ENCODE data around the gene THRSP. TPM values are rescaled to one million over a fixed set of nuclear protein-coding genes. Genes with fewer than 3 reads are reported as not detected.

THRSP gene
- total and polyA plus RNA-seq, 4 donors = 30.9 to 90.1 (median 51.1) TPM; not detected in 1

DNA sequence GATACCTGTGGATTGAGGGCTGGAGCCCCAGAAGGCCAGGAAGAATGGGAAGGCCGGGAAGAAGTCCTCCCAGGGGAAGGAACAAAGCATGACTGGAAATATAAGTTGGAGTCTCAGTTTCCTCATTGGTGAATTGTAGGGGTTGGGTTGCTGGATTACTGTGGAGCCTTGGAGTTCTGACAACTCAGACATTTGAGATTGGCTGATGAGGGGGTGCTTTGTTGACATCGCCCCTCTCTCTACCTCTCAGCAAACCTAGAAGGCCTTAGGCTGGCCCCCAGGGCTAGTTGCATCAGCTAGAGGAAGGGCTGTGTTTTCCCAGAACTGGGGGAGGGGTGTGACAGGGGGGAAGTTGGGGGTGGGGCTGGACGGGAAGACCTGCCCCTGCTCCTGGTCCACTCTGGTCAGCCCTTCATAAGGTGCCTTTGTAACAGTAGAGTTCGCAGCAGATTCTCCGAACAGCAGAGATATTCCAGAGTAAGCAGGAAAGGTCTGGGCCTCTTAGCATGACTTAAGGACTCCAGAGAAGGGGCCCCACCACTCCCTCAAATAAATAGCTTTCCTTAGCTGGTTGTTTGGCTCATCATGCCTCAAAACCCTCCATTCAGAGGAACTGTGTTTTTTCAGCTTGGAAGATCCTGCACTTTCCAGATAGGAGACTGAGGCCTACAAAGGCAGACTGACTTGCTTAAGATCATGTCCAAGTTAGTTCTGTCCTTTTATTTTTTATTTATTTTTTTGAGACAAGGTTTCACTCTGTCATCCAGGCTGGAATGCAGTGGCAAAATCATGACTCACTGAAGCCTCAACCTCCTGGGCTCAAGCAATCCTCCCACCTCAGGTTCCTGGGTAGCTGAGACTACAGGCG, 12.5 kb upstream of the THRSP start:
- no peak overlapping the region for H3K4me3 ChIP-seq (ENCODE audit: low read depth in 1 of 3, low read length in 3 of 3)
- DNase-seq (ENCODE audit: low spot score) = no peak
- H3K36me3 ChIP-seq (ENCODE audit: control insufficient read depth in 4 of 4, insufficient read depth in 3 of 4, low read depth in 1 of 4, low read length in 3 of 4) = no peaks in the 10 kb centered on the region
- TF ChIP-seq, protein P1, sequence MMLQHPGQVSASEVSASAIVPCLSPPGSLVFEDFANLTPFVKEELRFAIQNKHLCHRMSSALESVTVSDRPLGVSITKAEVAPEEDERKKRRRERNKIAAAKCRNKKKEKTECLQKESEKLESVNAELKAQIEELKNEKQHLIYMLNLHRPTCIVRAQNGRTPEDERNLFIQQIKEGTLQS (IDR thresholded peaks at IDR 0.05) = no peak
- TF ChIP-seq RXRA (IDR thresholded peaks at IDR 0.05) (peak in 1 of 2 donors; percentile 12), HNF4A (conservative IDR thresholded peaks at IDR 0.05) (peak in 1 of 2 donors; percentile 13), SP1 (IDR thresholded peaks at IDR 0.05) (peak; percentile 8)
- peaks cover 0 to 18% (median 13%) of the 10 kb centered on the region in 4 donors for H3K4me1 ChIP-seq (ENCODE audit: control insufficient read depth in 4 of 4, insufficient read depth in 4 of 4, low read length in 3 of 4)
- 85% methylated on average over 6 of the region's 6 CpGs for WGBS
- H3K27ac ChIP-seq (ENCODE audit: low read depth in 1 of 2, low read length in 2 of 2) = no peak overlapping the region
- H3K9me3 ChIP-seq (ENCODE audit: control insufficient read depth in 4 of 4, low read length in 3 of 4) = no peaks in the 10 kb centered on the region
- H3K27me3 ChIP-seq (ENCODE audit: control insufficient read depth in 4 of 4, insufficient read depth in 4 of 4, low read length in 3 of 4) = no peaks in the 10 kb centered on the region
- no peak overlapping the region for H3K9ac ChIP-seq (ENCODE audit: low read depth in 1 of 2, low read length in 2 of 2)

DNA sequence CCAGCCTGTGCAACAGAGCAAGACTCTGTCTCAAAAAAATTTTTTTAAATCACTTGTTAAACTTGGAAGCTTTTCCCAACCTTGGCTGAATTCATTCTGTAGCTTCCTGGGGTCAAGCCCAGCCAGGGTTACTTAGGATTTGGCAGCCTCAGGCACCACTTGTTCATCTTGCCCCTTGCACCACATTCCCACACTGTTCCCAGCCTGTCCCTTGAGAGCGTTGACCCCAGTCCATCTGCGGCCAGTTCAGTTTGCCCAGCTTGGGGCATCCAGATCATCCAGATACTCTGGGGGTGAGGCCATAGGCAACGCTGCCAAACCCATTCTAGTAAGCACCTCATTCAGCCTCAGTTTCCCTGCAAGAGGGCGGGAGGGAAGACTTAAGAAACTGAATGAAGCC, 8.7 kb upstream of the THRSP start:
- Histone ChIP-seq H3K4me3 (ENCODE audit: low read depth in 1 of 3, low read length in 3 of 3) (no peak overlapping the region), H3K4me1 (ENCODE audit: control insufficient read depth in 4 of 4, insufficient read depth in 4 of 4, low read length in 3 of 4) (peaks cover 2 to 26% (median 17%) of the 10 kb centered on the region in 4 donors), H3K27me3 (ENCODE audit: control insufficient read depth in 4 of 4, insufficient read depth in 4 of 4, low read length in 3 of 4) (no peaks in the 10 kb centered on the region), H3K9me3 (ENCODE audit: control insufficient read depth in 4 of 4, low read length in 3 of 4) (no peaks in the 10 kb centered on the region), H3K36me3 (ENCODE audit: control insufficient read depth in 4 of 4, insufficient read depth in 3 of 4, low read depth in 1 of 4, low read length in 3 of 4) (no peaks in the 10 kb centered on the region), H3K27ac (ENCODE audit: low read depth in 1 of 2, low read length in 2 of 2) (peak overlapping the region in 1 of 2 donors; percentile 3), H3K9ac (ENCODE audit: low read depth in 1 of 2, low read length in 2 of 2) (no peak overlapping the region)
- TF ChIP-seq TAF1 (conservative IDR thresholded peaks at IDR 0.05) (no peak), FOXA2 (IDR thresholded peaks at IDR 0.05) (peak; percentile 36), RXRA (IDR thresholded peaks at IDR 0.05) (peak; percentile 98 to 99), HNF4A (conservative IDR thresholded peaks at IDR 0.05) (peak; percentile 86 to 90), RAD21 (IDR thresholded peaks at IDR 0.05) (peak in 1 of 2 donors; percentile 33), NR2F2 (IDR thresholded peaks at IDR 0.05) (no peak), JUND (IDR thresholded peaks at IDR 0.05) (peak; percentile 32 to 49), FOXA1 (IDR thresholded peaks at IDR 0.05) (peak; percentile 20), YY1 (IDR thresholded peaks at IDR 0.05) (no peak), SP1 (IDR thresholded peaks at IDR 0.05) (peak; percentile 82), EGR1 (IDR thresholded peaks at IDR 0.05; ENCODE audit: low read depth in 2 of 2) (peak in 1 of 2 donors; percentile 36), HNF4G (IDR thresholded peaks at IDR 0.05) (peak; percentile 30)
- TF ChIP-seq, protein P2, sequence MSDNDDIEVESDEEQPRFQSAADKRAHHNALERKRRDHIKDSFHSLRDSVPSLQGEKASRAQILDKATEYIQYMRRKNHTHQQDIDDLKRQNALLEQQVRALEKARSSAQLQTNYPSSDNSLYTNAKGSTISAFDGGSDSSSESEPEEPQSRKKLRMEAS (IDR thresholded peaks at IDR 0.05) = no peak
- TF ChIP-seq, protein P1 (IDR thresholded peaks at IDR 0.05) = no peak
- TF ChIP-seq, protein P3, sequence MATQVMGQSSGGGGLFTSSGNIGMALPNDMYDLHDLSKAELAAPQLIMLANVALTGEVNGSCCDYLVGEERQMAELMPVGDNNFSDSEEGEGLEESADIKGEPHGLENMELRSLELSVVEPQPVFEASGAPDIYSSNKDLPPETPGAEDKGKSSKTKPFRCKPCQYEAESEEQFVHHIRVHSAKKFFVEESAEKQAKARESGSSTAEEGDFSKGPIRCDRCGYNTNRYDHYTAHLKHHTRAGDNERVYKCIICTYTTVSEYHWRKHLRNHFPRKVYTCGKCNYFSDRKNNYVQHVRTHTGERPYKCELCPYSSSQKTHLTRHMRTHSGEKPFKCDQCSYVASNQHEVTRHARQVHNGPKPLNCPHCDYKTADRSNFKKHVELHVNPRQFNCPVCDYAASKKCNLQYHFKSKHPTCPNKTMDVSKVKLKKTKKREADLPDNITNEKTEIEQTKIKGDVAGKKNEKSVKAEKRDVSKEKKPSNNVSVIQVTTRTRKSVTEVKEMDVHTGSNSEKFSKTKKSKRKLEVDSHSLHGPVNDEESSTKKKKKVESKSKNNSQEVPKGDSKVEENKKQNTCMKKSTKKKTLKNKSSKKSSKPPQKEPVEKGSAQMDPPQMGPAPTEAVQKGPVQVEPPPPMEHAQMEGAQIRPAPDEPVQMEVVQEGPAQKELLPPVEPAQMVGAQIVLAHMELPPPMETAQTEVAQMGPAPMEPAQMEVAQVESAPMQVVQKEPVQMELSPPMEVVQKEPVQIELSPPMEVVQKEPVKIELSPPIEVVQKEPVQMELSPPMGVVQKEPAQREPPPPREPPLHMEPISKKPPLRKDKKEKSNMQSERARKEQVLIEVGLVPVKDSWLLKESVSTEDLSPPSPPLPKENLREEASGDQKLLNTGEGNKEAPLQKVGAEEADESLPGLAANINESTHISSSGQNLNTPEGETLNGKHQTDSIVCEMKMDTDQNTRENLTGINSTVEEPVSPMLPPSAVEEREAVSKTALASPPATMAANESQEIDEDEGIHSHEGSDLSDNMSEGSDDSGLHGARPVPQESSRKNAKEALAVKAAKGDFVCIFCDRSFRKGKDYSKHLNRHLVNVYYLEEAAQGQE (IDR thresholded peaks at IDR 0.05) = no peak
- no peak for DNase-seq (ENCODE audit: low spot score)
- 38% methylated on average over 4 of the region's 4 CpGs for WGBS
